Mesothelial cell of epicardium (in vitro differentiated cells): ENCODE results near the gene OGG1. TPM values are rescaled to one million over a fixed set of nuclear protein-coding genes. Genes with fewer than 3 reads are reported as not detected.

Experiments used
- DNase-seq, 2 experiments: peaks; one replicate each; pipeline ENCODE4 v3.0.0; 2021; ENCODE audit warnings: low spot score in 2 of 2; ENCODE audit not compliant: unreplicated experiment in 2 of 2
- H3K27ac Mint-ChIP-seq: 2 replicates; pipeline ENCODE4 v1.8.0; 2021; ENCODE audit warnings: mixed read lengths
- H3K27me3 Mint-ChIP-seq: 2 replicates; pipeline ENCODE4 v1.8.0; 2021; ENCODE audit warnings: low read depth, mixed read lengths
- H3K36me3 Mint-ChIP-seq: 2 replicates; pipeline ENCODE4 v1.8.0; 2021; ENCODE audit warnings: mixed read lengths
- H3K4me1 Mint-ChIP-seq: 2 replicates; pipeline ENCODE4 v1.8.0; 2021; ENCODE audit warnings: mixed read lengths
- H3K4me3 Mint-ChIP-seq: 2 replicates; pipeline ENCODE4 v1.8.0; 2021; ENCODE audit warnings: mild to moderate bottlenecking, moderate library complexity, mixed read lengths
- H3K9me3 Mint-ChIP-seq: 2 replicates; pipeline ENCODE4 v1.8.0; 2021; ENCODE audit warnings: mixed read lengths
- total RNA-seq: library from RNA; stranded (reverse); gene quantifications from 3 replicates; pipeline ENCODE4 v1.2.1, GENCODE V29; 2021
- TF ChIP-seq, protein P1 (sequence below): fragments of 200-600 bp; sonication (generic); IDR thresholded peaks from one replicate; pipeline ENCODE4 v1.5.0; 2021; ENCODE audit warnings: antibody characterized with exemption; ENCODE audit not compliant: unreplicated experiment

OGG1 gene
- total RNA-seq, 1 donor from 2014 or later: 51.0 TPM

GRCh38 chr3:9778143-9779074, 28.7 kb downstream of the OGG1 start:
- peaks cover 14% of the 10 kb centered on the region for H3K36me3 Mint-ChIP-seq
- H3K9me3 Mint-ChIP-seq: no peaks in the 10 kb centered on the region
- H3K4me1 Mint-ChIP-seq: no peaks in the 10 kb centered on the region
- DNase-seq: no peak
- no peak overlapping the region for H3K27ac Mint-ChIP-seq
- no peaks in the 10 kb centered on the region for H3K27me3 Mint-ChIP-seq
- TF ChIP-seq, protein P1, sequence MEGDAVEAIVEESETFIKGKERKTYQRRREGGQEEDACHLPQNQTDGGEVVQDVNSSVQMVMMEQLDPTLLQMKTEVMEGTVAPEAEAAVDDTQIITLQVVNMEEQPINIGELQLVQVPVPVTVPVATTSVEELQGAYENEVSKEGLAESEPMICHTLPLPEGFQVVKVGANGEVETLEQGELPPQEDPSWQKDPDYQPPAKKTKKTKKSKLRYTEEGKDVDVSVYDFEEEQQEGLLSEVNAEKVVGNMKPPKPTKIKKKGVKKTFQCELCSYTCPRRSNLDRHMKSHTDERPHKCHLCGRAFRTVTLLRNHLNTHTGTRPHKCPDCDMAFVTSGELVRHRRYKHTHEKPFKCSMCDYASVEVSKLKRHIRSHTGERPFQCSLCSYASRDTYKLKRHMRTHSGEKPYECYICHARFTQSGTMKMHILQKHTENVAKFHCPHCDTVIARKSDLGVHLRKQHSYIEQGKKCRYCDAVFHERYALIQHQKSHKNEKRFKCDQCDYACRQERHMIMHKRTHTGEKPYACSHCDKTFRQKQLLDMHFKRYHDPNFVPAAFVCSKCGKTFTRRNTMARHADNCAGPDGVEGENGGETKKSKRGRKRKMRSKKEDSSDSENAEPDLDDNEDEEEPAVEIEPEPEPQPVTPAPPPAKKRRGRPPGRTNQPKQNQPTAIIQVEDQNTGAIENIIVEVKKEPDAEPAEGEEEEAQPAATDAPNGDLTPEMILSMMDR: no peak
- H3K4me3 Mint-ChIP-seq: no peak overlapping the region

GRCh38 chr3:9779075-9779593, 29.4 kb downstream of the OGG1 start:
- Mint-ChIP-seq H3K27ac (no peak overlapping the region), H3K4me1 (no peaks in the 10 kb centered on the region), H3K4me3 (no peak overlapping the region), H3K27me3 (no peaks in the 10 kb centered on the region), H3K9me3 (no peaks in the 10 kb centered on the region), H3K36me3 (peaks cover 15% of the 10 kb centered on the region)
- DNase-seq: no peak
- TF ChIP-seq, protein P1: no peak

GRCh38 chr3:9779721-9780457, 30.1 kb downstream of the OGG1 start:
- TF ChIP-seq, protein P1: no peak
- H3K4me3 Mint-ChIP-seq: no peak overlapping the region
- peaks cover 17% of the 10 kb centered on the region for H3K36me3 Mint-ChIP-seq
- H3K27ac Mint-ChIP-seq: no peak overlapping the region
- H3K4me1 Mint-ChIP-seq: no peaks in the 10 kb centered on the region
- H3K9me3 Mint-ChIP-seq: no peaks in the 10 kb centered on the region
- DNase-seq: no peak
- H3K27me3 Mint-ChIP-seq: no peaks in the 10 kb centered on the region

- H3K27ac Mint-ChIP-seq: no peak overlapping the region
- DNase-seq: no peak
- no peaks in the 10 kb centered on the region for H3K27me3 Mint-ChIP-seq
- no peak overlapping the region for H3K4me3 Mint-ChIP-seq
- TF ChIP-seq, protein P1: no peak
- H3K4me1 Mint-ChIP-seq: no peaks in the 10 kb centered on the region
- H3K9me3 Mint-ChIP-seq: no peaks in the 10 kb centered on the region
- peaks cover 20% of the 10 kb centered on the region for H3K36me3 Mint-ChIP-seq
These were observed 30.7 kb downstream of the OGG1 start for GRCh38 chr3:9780458-9780812.

DNA sequence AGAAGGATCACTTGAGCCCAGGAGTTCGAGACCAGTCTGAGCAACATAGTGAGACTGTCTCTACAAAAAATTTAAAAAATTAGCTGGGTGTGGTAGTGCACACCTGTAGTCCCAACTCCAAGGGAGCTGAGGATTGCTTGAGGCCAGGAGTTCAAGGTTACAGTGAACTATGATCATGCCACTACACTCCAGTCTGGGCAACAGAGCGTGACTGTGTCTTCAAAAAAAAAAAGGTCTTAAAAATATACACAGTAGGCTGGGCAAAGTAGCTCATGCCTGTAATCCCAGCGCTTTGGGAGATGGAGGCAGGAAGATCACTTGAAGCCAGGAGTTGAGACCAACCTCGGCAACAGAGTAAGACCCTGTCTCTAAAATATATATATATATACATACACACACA, 31.2 kb downstream of the OGG1 start:
- Mint-ChIP-seq H3K4me1 (no peaks in the 10 kb centered on the region), H3K36me3 (peaks cover 22% of the 10 kb centered on the region), H3K9me3 (no peaks in the 10 kb centered on the region), H3K4me3 (no peak overlapping the region), H3K27me3 (no peaks in the 10 kb centered on the region), H3K27ac (no peak overlapping the region)
- TF ChIP-seq, protein P1: no peak
- DNase-seq: no peak
